Activated naive CD4-positive, alpha-beta T cell treated with anti-CD3 and anti-CD28 coated beads, Interleukin-2, amount 50 U/mL, for 72 hours (primary cell): ENCODE results near the gene OXCT1. TPM values are rescaled to one million over a fixed set of nuclear protein-coding genes. Genes with fewer than 3 reads are reported as not detected.
A peak's percentile ranks its signal among the peaks of the same experiment; 100 is the strongest.

ENCODE experiments used
- ATAC-seq, 2 donors: fragments of 150-1000 bp; cut with Tn5 transposase; 2 replicates each; pipeline ENCODE4 v1.10.0; 2021; ENCODE audit warnings: mild to moderate bottlenecking in 2 of 2, moderate library complexity in 2 of 2
- DNase-seq, 2 donors: peaks; one replicate each; pipeline ENCODE4 v3.0.0; 2021 to 2022; ENCODE audit warnings: low spot score in 2 of 2
- H3K27ac Mint-ChIP-seq, 2 donors: one replicate each; pipeline ENCODE4 v1.8.0; 2022; ENCODE audit warnings: mild to moderate bottlenecking in 2 of 2, mixed read lengths in 2 of 2
- H3K36me3 Mint-ChIP-seq, 2 donors: one replicate each; pipeline ENCODE4 v1.8.0; 2022; ENCODE audit warnings: mixed read lengths in 2 of 2
- H3K9me3 Mint-ChIP-seq, 2 donors: one replicate each; pipeline ENCODE4 v1.8.0; 2022; ENCODE audit warnings: mixed read lengths in 2 of 2
- total RNA-seq, 2 donors: library from RNA; stranded (reverse); gene quantifications; one replicate each; pipeline ENCODE4 v1.2.3, GENCODE V29; 2022

OXCT1 gene
- total RNA-seq, 2 donors from 2014 or later = 74.5 to 85.5 TPM

- Mint-ChIP-seq H3K9me3 (no peaks in the 10 kb centered on the region), H3K36me3 (no peaks in the 10 kb centered on the region), H3K27ac (no peak overlapping the region)
- DNase-seq (no peak), ATAC-seq (no peak)
Observed at GRCh38 chr5:41878643-41879478, 8.6 kb upstream of the OXCT1 start.

- ATAC-seq (no peak), DNase-seq (no peak)
- Mint-ChIP-seq H3K9me3 (no peaks in the 10 kb centered on the region), H3K27ac (no peak overlapping the region), H3K36me3 (no peaks in the 10 kb centered on the region)
Observed at GRCh38 chr5:41878173-41878572, 7.9 kb upstream of the OXCT1 start.

- no peak for ATAC-seq
Observed at GRCh38 chr5:41877408-41877807, 7.2 kb upstream of the OXCT1 start.

GRCh38 chr5:41876678-41877077 lies 6.5 kb upstream of the OXCT1 start:
- ATAC-seq (no peak), DNase-seq (no peak)
- H3K27ac Mint-ChIP-seq = no peak overlapping the region
- no peaks in the 10 kb centered on the region for H3K36me3 Mint-ChIP-seq
- H3K9me3 Mint-ChIP-seq = no peaks in the 10 kb centered on the region

More at GRCh38 chr5:41877408-41877807, 7.2 kb upstream of the OXCT1 start:
- no peak for DNase-seq
- H3K9me3 Mint-ChIP-seq = no peaks in the 10 kb centered on the region
- no peaks in the 10 kb centered on the region for H3K36me3 Mint-ChIP-seq
- H3K27ac Mint-ChIP-seq = no peak overlapping the region

- H3K9me3 Mint-ChIP-seq = no peaks in the 10 kb centered on the region
- DNase-seq (no peak), ATAC-seq (no peak)
- H3K36me3 Mint-ChIP-seq = peaks cover 0 to under 1% of the 10 kb centered on the region in 2 donors
- H3K27ac Mint-ChIP-seq = peak overlapping the region in 1 of 2 donors; percentile 31
Observed at GRCh38 chr5:41875121-41875520, 4.9 kb upstream of the OXCT1 start.

GRCh38 chr5:41874512-41875060 lies 4.4 kb upstream of the OXCT1 start:
- H3K36me3 Mint-ChIP-seq = peaks cover 0 to 6% of the 10 kb centered on the region in 2 donors
- peak overlapping the region in 1 of 2 donors; percentile 31 for H3K27ac Mint-ChIP-seq
- ATAC-seq = no peak
- no peaks in the 10 kb centered on the region for H3K9me3 Mint-ChIP-seq
- no peak for DNase-seq

GRCh38 chr5:41871852-41872251 lies 1.6 kb upstream of the OXCT1 start:
- DNase-seq (no peak), ATAC-seq (no peak)
- peaks cover 6 to 25% of the 10 kb centered on the region in 2 donors for H3K36me3 Mint-ChIP-seq
- H3K9me3 Mint-ChIP-seq = no peaks in the 10 kb centered on the region
- no peak overlapping the region for H3K27ac Mint-ChIP-seq

GRCh38 chr5:41870627-41871048 lies 413 bp upstream of the OXCT1 start:
- no peak for ATAC-seq
- peak overlapping the region; percentile 73 to 93 for H3K27ac Mint-ChIP-seq
- H3K36me3 Mint-ChIP-seq = peaks cover 6 to 25% of the 10 kb centered on the region in 2 donors
- no peak for DNase-seq
- H3K9me3 Mint-ChIP-seq = no peaks in the 10 kb centered on the region

- DNase-seq (no peak), ATAC-seq (no peak)
- H3K27ac Mint-ChIP-seq = peak overlapping the region; percentile 92 to 93
- peaks cover 6 to 25% of the 10 kb centered on the region in 2 donors for H3K36me3 Mint-ChIP-seq
- no peaks in the 10 kb centered on the region for H3K9me3 Mint-ChIP-seq
Observed at GRCh38 chr5:41869151-41869723, 988 bp downstream of the OXCT1 start.

- ATAC-seq (peak; percentile 64 to 76), DNase-seq (no peak)
- peaks cover 16 to 18% of the 10 kb centered on the region in 2 donors for H3K36me3 Mint-ChIP-seq
- H3K9me3 Mint-ChIP-seq = no peaks in the 10 kb centered on the region
- peak overlapping the region; percentile 11 to 77 for H3K27ac Mint-ChIP-seq
Observed at GRCh38 chr5:41863871-41864486, 6.2 kb downstream of the OXCT1 start.

GRCh38 chr5:41858890-41859289 lies 11.3 kb downstream of the OXCT1 start:
- ATAC-seq (peak; percentile 23 to 40), DNase-seq (no peak)
- peaks cover 4 to 14% of the 10 kb centered on the region in 2 donors for H3K36me3 Mint-ChIP-seq
- peak overlapping the region; percentile 76 to 84 for H3K27ac Mint-ChIP-seq
- H3K9me3 Mint-ChIP-seq = no peaks in the 10 kb centered on the region

- H3K9me3 Mint-ChIP-seq = no peaks in the 10 kb centered on the region
- H3K27ac Mint-ChIP-seq = no peak overlapping the region
- DNase-seq (no peak), ATAC-seq (no peak)
- peaks cover 4 to 14% of the 10 kb centered on the region in 2 donors for H3K36me3 Mint-ChIP-seq
Observed at GRCh38 chr5:41857989-41858388, 12.2 kb downstream of the OXCT1 start.

GRCh38 chr5:41856644-41857491 lies 13.4 kb downstream of the OXCT1 start:
- no peak overlapping the region for H3K27ac Mint-ChIP-seq
- peak in 1 of 2 donors; percentile 63 for DNase-seq
- H3K36me3 Mint-ChIP-seq = peaks cover 5 to 18% of the 10 kb centered on the region in 2 donors
- H3K9me3 Mint-ChIP-seq = no peaks in the 10 kb centered on the region
- ATAC-seq = peak; percentile 81 to 82

GRCh38 chr5:41852293-41852692 lies 17.9 kb downstream of the OXCT1 start:
- Mint-ChIP-seq H3K27ac (peak overlapping the region in 1 of 2 donors; percentile 77), H3K9me3 (peaks cover 0 to 8% of the 10 kb centered on the region in 2 donors), H3K36me3 (peaks cover 27 to 37% of the 10 kb centered on the region in 2 donors)
- DNase-seq = no peak
- peak in 1 of 2 donors; percentile 25 for ATAC-seq

- Mint-ChIP-seq H3K27ac (peak overlapping the region; percentile 75 to 88), H3K36me3 (peaks cover 27 to 37% of the 10 kb centered on the region in 2 donors), H3K9me3 (peaks cover 0 to 8% of the 10 kb centered on the region in 2 donors)
- peak; percentile 73 to 84 for ATAC-seq
- no peak for DNase-seq
Observed at GRCh38 chr5:41851116-41851515, 19.1 kb downstream of the OXCT1 start.

- Mint-ChIP-seq H3K27ac (no peak overlapping the region), H3K36me3 (peaks cover 27 to 37% of the 10 kb centered on the region in 2 donors), H3K9me3 (peaks cover 0 to 8% of the 10 kb centered on the region in 2 donors)
- ATAC-seq (no peak), DNase-seq (no peak)
Observed at GRCh38 chr5:41848983-41849382, 21.2 kb downstream of the OXCT1 start.
